OCI-LY1 (cell line): Measurements from ENCODE around the gene EPN2.

Experiments
- EZH2 ChIP-seq: fragments of 200-600 bp; sonication (generic), shearing (Covaris generic); IDR thresholded peaks from 2 replicates; pipeline ENCODE4 v1.8.0; 2017; ENCODE audit warnings: borderline replicate concordance, mixed run types, mild to moderate bottlenecking, antibody characterized with exemption, low read length, moderate library complexity, mixed read lengths
- TF ChIP-seq, protein P1 (sequence below): fragments of 200-600 bp; sonication (generic), shearing (Covaris generic); IDR thresholded peaks from 2 replicates; pipeline ENCODE4 v1.5.1; 2017; ENCODE audit warnings: mild to moderate bottlenecking, antibody characterized with exemption, low read length, moderate library complexity, mixed read lengths

DNA sequence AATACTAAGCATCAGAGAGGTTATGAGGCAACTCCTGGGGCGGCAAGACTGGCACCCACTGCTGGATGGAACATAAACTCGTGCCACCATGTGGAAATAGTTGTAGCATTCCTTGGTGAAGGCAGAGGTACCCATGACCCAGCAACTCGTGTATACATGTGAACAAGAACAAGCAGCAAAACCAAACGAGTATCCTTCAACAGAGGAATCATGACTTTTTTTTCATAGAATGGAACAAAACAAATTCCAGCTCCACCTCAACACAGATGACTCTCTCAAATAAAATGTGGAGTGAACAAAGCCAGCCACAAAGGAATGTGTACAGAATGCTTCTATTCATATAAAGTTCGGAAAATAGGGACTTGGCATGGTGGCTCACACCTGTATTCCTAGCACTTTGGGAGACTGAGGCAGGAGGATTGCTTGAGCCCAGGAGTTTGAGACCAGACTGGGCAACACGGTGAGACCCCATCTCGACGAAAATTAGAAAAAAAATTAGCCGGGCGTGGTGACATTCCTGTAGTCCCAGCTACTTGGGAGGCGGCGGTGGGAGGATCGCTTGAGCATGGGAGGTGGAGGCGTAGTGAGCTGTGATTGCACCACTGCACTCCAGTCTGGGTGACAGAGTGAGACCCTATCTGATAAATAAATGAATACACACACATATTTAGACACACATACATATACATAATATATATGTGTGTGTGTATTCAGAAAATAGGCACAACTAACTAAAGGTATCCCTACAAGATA is 90.0 kb downstream of the EPN2 start:
- TF ChIP-seq, protein P1, sequence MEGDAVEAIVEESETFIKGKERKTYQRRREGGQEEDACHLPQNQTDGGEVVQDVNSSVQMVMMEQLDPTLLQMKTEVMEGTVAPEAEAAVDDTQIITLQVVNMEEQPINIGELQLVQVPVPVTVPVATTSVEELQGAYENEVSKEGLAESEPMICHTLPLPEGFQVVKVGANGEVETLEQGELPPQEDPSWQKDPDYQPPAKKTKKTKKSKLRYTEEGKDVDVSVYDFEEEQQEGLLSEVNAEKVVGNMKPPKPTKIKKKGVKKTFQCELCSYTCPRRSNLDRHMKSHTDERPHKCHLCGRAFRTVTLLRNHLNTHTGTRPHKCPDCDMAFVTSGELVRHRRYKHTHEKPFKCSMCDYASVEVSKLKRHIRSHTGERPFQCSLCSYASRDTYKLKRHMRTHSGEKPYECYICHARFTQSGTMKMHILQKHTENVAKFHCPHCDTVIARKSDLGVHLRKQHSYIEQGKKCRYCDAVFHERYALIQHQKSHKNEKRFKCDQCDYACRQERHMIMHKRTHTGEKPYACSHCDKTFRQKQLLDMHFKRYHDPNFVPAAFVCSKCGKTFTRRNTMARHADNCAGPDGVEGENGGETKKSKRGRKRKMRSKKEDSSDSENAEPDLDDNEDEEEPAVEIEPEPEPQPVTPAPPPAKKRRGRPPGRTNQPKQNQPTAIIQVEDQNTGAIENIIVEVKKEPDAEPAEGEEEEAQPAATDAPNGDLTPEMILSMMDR = no peak
- TF ChIP-seq EZH2 = no peak
